HG02981 (cell line): ENCODE measurements around the gene G3BP1.
"Not testable (repeated sequence)": the region's sequence is repeated elsewhere in the genome, so short reads cannot be mapped to it uniquely, and the experiment has no call there.

ENCODE experiments used
- ATAC-seq: cut with Tn5 transposase; IDR thresholded peaks from one replicate; pipeline ENCODE4 v1.9.1; 2021; ENCODE audit warnings: mild to moderate bottlenecking, moderate library complexity; ENCODE audit not compliant: unreplicated experiment

G3BP1 gene

DNA sequence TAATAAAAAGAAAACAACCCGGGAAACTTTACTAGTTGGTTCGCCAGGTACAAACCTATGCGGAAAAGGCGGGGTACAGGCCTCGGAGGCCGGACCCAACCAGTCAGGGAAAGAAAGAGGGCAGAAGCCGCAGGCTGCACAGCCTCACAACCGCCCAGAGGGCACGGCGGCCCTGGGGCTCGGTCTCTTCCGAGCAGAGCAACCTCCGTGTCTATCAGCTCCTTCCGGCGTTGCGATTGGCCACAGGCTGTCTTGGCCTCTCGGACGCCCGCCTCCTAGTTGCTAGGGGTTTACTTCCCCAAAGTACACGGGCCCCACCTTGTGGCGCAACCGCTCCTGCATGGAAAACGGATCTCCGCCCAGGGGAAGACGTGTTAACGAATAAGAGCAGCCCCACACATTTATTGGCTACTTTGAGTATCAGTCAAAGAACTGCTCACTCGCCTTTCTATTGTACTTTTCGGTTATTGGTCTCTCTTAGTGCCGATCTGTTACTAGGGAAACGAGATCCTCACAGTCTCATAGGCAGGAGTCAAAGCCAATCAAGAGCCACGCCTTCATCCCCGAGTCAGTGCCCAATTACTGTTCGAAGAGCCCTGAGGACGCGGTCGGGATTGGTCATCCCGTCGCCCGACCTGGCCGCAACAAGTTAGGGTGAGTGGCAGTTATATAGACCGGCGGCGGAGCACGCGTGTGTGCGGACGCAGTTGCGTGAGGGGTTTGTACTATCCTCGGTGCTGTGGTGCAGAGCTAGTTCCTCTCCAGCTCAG, at the start of gene G3BP1:
TSS of gene G3BP1 (plus strand) at position 696 of the 770 bp plus-strand sequence. CDS start 14,667 bp downstream, outside the sequence.
- peak; percentile 78 for ATAC-seq

DNA sequence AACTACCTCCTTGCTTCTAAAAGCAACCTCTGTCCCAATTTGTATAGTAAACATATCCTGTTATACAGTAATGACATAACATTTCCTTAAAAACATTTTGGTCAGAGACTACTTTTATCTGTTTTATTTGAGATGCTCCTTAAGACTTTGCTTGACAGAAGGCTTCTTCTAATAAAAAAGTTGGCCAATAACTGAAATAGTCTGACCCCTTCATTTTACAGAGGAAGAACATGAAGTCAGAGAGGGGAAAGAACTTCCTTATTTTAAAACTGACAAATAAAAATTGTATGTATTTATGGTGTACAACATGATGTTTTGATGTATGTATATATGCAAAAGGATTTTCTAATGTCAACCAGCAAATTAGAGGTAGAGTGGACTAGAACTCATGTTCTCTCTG, 49.2 kb upstream of the G3BP1 start:
- ATAC-seq: no peak

DNA sequence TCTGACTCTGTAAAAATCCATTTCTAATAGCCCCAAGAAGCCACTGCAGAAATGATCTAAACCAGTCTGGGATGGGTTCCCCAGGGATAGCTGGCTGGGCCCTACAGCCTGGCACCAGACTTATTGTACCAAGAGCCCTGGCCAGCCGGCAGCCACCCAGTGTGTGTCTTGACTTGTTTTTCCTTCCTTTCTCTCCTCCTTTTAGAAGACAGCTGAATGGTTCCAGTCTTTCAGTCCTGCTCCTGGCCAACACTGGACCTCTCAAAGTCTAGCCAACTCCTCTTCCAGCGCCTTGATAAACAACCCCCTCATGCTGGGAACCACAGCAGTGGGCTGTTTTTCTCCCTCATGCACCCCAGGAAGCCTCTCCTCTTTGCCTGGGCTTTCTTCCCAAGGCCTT, 47.4 kb upstream of the G3BP1 start:
- ATAC-seq: no peak

DNA sequence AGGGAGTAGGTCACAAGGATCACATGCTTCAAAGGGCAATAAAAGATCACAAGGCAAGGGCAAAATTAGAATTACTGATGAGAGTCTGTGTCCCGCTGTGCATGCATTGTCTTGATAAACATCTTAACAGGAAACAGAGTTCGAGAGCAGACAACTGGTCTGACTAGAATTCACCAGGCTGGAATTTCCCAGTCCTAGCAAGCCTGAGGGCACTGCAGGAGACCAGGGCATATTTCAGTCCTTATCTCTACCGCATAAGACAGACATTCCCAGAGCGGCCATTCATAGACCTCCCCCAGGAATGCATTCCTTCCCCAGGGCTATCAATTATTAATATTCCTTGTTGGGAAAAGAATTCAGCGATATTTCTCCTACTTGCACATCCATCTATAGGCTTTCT, 42.2 kb upstream of the G3BP1 start:
- ATAC-seq: not testable (repeated sequence)

DNA sequence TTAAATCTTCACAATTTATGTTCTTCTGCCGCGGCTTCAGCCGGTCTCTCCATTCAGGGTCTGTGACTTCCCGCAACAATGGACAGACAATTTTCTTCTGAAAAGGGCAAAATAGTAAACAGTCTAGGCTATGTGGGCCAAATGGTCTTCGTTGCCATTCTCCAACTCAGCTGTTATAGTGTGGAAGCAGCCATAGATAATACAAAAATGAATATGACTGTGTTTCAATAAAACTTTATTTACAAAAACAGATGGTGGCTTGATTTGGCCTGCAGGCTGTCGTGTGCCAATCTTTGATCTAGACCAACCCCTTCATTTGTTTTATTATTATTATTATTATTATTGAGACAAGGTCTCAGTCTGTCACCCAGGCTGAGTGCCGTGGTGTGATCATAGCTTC, 41.4 kb upstream of the G3BP1 start:
- no peak for ATAC-seq

DNA sequence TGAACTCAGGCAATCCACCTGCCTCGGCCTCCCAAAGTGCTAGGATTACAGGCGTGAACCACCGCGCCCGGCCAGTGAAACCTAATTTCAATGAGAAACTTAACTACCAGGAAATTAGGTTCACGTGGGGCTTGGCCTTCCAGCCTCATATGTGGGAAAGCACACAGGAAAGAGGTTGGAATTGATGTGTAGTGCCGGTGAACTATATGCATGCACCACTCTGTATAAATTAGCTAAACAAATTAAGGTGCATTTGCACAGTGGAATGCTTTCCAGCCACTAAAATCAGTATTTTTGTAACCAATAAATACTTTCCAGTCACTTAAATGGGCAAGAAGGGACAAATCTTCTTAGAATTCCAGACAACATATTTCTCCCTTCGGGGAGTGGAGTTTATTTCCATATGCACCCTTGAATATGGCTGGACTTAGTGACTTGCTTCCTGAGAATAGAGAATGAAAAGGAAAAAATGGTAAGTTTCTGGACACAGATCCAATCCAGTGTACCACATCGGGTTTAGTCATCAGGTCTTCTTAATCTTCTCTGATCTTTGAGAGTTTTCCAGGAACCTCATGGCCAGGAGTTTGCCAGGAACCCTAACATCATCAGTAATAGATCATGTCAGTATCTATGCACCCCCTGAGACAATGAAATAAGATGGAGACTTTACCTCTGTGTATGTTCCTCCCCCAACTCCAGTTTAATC, 38.2 kb upstream of the G3BP1 start:
- no peak for ATAC-seq

DNA sequence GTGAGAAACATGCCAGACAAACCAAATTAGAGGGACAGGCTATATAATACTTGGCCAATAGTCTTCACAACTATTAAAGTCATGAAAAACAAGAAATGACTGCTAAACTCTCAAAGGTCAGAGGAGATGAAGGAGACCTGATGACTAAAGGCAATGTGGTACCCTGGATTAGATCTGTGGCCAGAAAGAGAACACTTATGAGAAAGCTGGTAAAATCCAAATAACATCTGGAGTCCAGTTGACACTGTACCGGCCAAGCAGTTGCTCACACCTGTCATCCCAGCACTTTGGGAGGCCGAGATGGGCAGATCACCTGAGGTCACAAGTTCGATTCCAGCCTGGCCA, 37.7 kb upstream of the G3BP1 start:
- no peak for ATAC-seq

DNA sequence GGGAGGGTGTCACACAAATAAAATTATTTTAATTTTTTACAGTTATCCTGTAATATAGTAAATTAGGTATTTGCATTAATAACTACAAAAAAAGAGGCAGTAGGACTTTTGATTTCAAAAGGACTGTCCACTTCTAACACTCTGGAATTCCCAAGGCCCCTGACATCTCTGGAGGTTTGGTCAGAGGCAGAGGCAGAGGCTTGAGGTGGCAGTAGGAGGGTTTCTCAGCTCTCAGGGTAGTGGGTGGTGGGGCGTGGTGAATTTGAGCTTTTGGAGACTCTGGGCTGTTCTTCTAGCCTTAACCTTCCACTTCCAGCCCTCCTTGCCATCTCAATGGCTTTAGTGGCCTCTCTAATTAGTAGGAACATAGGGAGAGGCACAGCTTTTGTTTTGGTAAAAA, 36.1 kb upstream of the G3BP1 start:
- ATAC-seq: no peak

DNA sequence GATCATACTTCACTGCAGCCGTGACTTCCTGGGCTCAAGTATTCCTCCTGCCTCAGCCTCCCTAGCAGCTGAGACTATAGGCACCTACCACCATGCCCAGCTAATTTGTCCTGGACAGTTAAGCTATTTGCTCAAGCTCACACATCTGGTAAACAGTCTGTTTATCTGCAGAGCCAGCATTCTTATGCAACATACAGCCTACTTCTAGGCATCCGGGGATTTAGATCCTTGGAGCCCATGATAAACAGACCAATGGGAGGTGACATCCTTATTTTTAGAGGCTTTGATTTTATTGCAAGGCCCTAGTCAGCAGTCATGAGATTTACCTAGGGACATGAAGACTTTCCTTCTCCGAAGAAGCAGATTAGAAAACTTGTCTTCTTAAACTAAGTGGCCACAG, 34.3 kb upstream of the G3BP1 start:
- no peak for ATAC-seq

DNA sequence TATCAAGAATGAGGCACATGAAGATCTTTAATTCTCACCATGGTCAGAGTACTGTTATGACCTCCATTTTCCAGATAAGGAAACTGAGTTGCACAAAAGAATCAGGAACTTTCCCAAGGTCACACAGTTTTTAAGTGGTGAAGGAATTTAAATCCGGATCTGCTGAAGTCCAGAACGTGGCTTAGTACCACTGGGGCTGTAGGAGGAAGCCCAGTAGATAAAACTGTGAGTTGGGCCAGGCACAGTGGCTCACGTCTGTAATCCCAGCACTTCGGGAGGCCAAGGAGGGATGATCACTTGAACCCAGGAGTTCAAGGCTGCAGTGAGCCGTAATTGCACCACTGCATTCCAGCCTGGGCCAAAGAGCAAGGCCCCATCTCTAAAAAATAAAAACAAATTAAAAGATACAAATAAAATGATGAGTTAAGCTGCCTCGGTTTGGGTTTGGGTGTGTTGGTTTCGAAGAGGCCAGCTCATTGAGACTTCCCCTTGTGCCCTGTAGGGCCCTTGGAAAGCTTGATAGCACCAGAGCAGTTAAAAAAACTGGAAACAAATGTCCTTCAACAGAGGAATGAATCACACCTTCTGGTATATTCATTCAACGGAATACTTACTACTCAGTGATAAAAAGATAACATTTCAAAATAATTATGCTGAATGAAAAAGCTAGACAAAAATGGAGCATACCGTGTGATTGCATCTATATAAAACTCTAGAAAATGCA, 33.5 kb upstream of the G3BP1 start:
- ATAC-seq: no peak

DNA sequence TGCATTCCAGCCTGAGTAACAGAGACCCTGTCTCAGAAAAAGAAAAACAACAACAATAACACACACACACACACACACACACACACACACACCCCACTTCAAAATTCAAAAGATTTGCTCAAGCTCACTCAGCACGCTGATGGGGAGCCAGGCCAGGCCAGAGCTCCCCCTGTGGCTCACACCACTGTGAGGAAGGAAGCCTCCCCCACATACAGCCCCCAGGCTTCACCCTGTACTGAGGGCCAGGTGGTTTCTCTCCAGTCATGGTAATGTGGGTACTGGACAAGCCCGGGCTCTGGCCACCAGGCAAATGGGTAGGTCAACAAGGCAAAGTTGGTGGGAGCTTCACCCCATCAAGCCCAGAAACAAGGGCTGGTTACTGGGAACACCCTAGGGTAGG, 32.4 kb upstream of the G3BP1 start:
- no peak for ATAC-seq

DNA sequence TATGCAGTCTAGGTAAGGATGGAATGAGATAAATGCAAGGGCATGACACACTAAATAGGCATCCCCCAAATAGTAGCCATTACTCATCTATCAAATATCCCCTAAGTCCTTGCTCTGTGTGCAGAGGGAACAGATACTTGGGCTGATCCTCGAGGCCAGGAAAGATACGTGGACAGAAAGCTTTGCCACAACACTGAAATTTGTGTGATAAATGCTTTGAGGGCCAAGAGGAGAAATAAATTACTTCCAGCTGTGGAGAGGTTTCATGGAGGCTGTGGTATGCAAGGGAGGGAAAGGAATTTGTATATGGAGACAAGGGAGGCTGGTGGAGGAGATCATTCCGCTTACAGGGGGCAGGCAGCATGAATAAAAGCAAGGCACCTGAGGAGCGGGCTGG, 31.8 kb upstream of the G3BP1 start:
- no peak for ATAC-seq

DNA sequence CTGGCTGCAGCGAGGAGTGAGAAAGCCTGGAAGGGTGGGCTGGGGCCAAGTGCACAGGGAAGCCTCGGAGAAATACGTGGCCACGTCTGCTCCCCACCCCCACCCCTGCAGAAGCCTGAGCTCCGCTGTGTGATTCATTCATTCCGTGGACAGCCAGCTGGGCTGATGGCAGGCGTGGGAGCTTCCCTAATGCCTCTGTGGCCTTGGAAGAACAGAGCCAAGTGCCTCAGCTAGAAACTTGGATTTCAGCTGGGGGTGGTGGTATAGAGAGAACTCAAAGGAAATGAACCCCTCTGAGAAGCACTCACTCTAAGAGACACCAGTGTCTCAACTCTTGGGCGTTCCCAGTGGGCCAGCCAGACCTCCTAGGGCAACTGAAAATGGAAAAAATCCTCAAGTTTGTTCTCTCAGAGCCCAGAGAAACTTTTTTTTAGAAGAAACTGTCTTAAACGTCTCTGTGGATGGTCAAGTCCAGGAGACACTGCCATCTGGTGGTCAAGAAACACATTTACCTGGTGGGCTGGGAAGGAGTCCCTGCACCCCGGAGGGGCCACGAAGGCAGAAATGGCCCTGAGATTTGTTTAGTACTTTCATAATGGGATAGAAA, 31.3 kb upstream of the G3BP1 start:
- no peak for ATAC-seq

DNA sequence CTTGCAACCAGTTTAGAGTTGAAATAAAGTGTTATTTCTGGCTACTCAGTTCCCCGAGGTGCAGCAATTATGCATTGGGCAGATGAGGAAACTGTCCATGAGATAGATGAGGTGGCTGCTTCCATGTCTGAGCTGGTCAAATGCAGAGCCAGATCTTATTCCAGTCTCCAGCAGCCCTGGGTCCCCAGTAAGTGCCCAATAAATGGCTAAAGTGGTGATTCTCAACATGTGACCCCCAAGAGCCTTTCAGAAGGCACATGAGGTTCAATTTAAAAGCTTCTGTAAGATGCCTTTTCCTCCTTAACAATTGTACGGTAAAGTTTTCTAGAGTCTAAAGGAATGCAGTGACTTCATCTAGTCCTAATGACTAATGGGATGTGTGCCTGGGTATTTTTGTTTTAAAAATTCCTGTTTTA, 30.8 kb upstream of the G3BP1 start:
- ATAC-seq: no peak

DNA sequence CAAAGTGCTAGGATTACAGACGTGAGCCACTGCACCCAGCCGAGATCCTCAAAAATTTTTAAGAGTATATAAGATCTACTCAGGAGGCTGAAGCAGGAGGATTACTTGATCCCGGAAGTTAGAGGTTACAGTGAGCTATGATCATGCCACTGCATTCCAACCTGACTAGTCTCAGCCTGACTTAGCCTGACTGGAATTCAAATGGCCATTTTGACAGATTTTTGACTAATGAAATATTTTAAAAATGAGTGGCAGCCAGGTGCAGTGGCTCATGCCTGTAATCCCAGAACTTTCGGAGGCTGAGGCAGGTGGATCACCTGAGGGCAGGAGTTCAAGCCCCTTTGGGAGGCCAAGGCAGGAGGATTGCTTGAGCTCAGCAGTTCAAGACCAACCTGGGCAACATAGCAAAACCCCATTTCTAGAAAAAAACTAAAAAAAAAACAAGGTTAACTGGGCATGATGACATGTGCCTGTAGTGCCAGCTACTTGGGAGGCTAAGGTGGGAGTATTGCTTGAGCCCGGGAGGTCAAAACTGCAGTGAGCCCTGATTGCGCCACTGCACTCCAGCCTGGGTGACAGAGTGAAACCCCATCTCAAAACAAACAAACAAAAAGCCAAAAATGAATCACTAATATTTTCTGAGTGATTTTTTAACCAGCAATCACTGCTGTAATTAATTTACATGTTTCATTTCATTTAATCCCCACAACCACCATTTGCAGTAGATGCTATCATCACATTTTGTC, 29.9 kb upstream of the G3BP1 start:
- no peak for ATAC-seq

DNA sequence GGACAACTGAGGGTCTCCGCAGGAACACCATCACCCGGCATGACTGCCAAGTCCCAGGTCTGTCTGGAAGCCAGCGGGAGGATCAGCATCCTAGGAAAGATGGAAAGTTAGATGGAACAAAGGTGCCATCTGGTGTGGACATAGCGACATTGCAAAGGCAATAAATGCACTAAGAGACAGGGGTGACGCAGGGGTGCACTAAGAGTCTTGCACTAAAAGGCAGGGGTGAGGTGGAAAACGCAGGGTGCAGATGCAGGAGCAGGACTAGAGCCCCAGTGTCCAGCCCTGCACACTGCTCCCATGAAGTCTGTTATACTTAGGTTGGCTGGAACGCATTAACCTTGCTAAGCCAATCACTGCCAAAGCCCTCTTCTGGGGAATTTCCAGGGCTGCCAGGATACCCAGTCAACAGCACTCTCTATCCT, 28.9 kb upstream of the G3BP1 start:
- ATAC-seq: no peak

DNA sequence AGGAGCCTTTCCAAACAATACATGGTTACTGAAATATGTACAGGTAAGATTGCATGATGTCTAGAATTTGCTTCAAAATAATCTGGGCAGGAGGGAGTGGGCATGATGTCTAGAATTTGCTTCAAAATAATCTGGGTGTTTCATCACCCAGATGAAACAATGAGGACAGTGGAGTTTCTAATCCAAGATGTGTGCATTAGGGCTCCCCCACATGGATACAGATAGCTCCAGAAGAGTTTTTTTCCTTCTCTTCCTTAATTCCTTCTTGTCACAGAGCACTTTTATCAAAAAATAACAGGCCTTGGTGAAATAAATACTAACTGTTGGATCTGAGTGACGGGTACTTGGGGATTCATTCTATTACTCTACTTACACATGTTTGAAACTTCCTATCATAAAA, 28.2 kb upstream of the G3BP1 start:
- ATAC-seq: no peak

DNA sequence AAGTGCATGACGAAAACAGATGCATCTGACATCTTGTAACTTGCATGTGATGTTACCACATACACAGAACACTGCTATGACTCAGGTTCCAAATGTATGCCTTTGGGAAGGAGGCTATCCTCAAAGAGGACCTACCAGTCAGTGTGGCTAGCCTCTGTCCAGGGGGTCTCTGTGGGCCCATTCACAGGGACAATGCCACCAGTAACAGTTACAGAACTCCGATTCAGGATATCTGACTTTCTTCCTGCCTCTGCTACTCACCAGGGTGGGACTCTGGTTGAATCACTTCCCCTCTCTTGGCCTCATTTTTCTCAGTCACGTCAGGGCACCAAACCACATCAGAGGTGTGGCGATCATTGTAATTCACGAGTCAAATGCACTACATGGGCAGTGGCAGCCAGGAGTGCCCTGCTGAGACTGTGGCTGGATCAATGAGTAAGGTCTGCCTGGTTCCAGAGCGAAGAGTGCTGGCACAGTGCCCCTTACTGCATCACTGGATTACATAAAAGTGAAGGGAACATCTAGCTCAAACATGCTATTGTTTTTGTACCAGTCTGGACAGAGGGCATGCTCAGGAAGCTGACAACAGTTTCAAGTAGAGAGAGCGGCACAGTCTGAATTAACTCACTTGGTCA, 26.6 kb upstream of the G3BP1 start:
- peak; percentile 62 for ATAC-seq

DNA sequence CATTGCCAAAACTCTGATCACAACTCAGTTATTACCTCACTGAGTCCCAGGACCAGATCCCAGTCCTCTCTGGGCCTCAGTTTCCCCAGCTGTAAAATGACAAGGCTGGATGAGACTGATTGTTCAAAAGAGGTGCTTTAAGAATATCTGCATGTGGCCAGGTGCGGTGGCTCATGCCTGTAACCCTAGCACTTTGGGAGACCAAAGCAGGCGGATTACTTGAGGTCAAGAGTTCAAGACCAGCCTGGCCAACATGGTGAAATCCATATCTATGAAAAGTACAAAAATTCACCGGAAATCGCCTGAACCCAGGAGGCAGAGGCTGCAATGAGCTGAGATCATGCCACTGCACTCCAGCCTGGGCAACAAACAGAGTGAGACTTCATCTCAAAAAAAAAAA, 21.6 kb upstream of the G3BP1 start:
- no peak for ATAC-seq

DNA sequence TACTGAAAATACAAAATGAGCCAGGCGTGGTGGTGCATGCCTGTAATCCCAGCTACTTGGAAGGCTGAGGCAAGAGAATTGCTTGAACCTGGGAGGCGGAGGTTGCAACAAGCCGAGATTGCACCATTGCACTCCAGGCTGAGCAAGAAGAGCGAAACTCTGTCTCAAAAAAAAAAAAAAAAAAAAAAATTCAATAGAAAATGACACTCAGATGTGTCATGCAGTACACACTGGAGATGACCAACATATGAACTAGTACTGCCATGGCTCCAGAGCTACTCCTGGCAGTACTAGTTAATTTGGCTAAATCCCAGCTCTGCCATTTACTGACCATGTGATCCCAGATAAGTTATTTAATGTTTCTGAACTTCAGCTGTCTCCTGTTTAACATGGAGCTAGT, 20.7 kb upstream of the G3BP1 start:
- no peak for ATAC-seq
